C4-2B (cell line): ENCODE results near the gene KRTAP3-3.

ENCODE experiments used
- H3K27ac ChIP-seq: fragments of 450-650 bp; 2 replicates; pipeline ENCODE4 v1.5.1; 2017
- CTCF ChIP-seq: fragments of 450-650 bp; conservative IDR thresholded peaks from 2 replicates; pipeline ENCODE4 v1.5.1; 2017; ENCODE audit warnings: mild to moderate bottlenecking
- ZFX ChIP-seq: fragments of 450-650 bp; IDR thresholded peaks from 2 replicates; pipeline ENCODE4 v1.6.1; 2017

Gene KRTAP3-3

GRCh38 chr17:40992666-40993065 is 1.3 kb downstream of the KRTAP3-3 start:
- no peak overlapping the region for H3K27ac ChIP-seq
- no peak for TF ChIP-seq CTCF
- TF ChIP-seq ZFX = no peak

GRCh38 chr17:40986920-40987319 is 7.0 kb downstream of the KRTAP3-3 start:
- H3K27ac ChIP-seq = no peak overlapping the region
- TF ChIP-seq CTCF = no peak
- no peak for TF ChIP-seq ZFX

- TF ChIP-seq ZFX (no peak), CTCF (no peak)
- no peak within 1 kb of the TSS for H3K27ac ChIP-seq
Observed at GRCh38 chr17:40984226-40984625, 9.7 kb downstream of the KRTAP3-3 start, which contains the start of gene KRT40. Gene KRT40 (minus strand): TSS chr17:40984326. CDS start chr17:40984273, 53 bp downstream.

GRCh38 chr17:40981115-40981514 is 12.8 kb downstream of the KRTAP3-3 start:
- no peak for TF ChIP-seq ZFX
- no peak for TF ChIP-seq CTCF
- H3K27ac ChIP-seq = no peak overlapping the region

- H3K27ac ChIP-seq = no peak overlapping the region
- TF ChIP-seq ZFX = no peak
- no peak for TF ChIP-seq CTCF
Observed at GRCh38 chr17:40980596-40980995, 13.4 kb downstream of the KRTAP3-3 start.

GRCh38 chr17:40980117-40980516 is 13.8 kb downstream of the KRTAP3-3 start:
- no peak for TF ChIP-seq CTCF
- no peak for TF ChIP-seq ZFX
- H3K27ac ChIP-seq = no peak overlapping the region

GRCh38 chr17:40978575-40979151 is 15.3 kb downstream of the KRTAP3-3 start:
- no peak overlapping the region for H3K27ac ChIP-seq
- TF ChIP-seq CTCF (no peak), ZFX (no peak)
